CD4-positive, alpha-beta T cell (primary cell): ENCODE measurements around the gene OASL. TPM values are rescaled to one million over a fixed set of nuclear protein-coding genes. Genes with fewer than 3 reads are reported as not detected.

Experiments
- ATAC-seq: fragments of 200-7000 bp; cut with Tn5 transposase; one replicate; pipeline ENCODE4 v1.10.0; 2022; ENCODE audit warnings: mild to moderate bottlenecking; ENCODE audit not compliant: poor library complexity
- CTCF ChIA-PET: fragments of 350-600 bp; sonication (Branson Sonifier 250); formaldehyde crosslinking; loops from one replicate; lab custom pipeline; 2021; ENCODE audit warnings: antibody characterized with exemption, inconsistent platforms; lab: Charles Lee
- POLR2A ChIA-PET: fragments of 350-600 bp; sonication (Branson Sonifier 250); formaldehyde crosslinking; loops from one replicate; lab custom pipeline; 2021; ENCODE audit warnings: antibody characterized with exemption, inconsistent platforms; lab: Charles Lee
- DNase-seq, 14 experiments: peaks; one replicate each; pipeline ENCODE4 v3.0.0-alpha.2; 2013 to 2020; ENCODE audit warnings: mixed read lengths in 2 of 14
- H3K27ac ChIP-seq, 2 donors: one replicate each; pipeline versions ENCODE4 v1.5.1 to v1.7.0; 2013; ENCODE audit warnings: low read length in 2 of 2, low read depth in 1 of 2, mild to moderate bottlenecking in 1 of 2
- H3K27me3 ChIP-seq, 2 experiments: 1 replicate in 1 of 2; 2 replicates in 1 of 2; pipeline versions ENCODE4 v1.6.1 to v1.7.0; 2013; ENCODE audit warnings: low read length in 2 of 2, control low read depth in 1 of 2, mild to moderate bottlenecking in 1 of 2, moderate library complexity in 1 of 2; ENCODE audit not compliant: insufficient read depth in 2 of 2, control insufficient read depth in 1 of 2
- H3K36me3 ChIP-seq: one replicate; pipeline ENCODE4 v1.6.1; 2013; ENCODE audit warnings: low read length, control low read depth; ENCODE audit not compliant: insufficient read depth
- H3K4me1 ChIP-seq: one replicate; pipeline ENCODE4 v1.6.1; 2013; ENCODE audit warnings: low read length, control low read depth; ENCODE audit not compliant: insufficient read depth
- H3K4me3 ChIP-seq: one replicate; pipeline ENCODE4 v1.5.1; 2013; ENCODE audit warnings: mild to moderate bottlenecking, low read length, moderate library complexity
- H3K9me3 ChIP-seq, 2 experiments: 1 replicate in 1 of 2; 2 replicates in 1 of 2; pipeline versions ENCODE4 v1.6.1 to v1.7.0; 2013; ENCODE audit warnings: low read length in 2 of 2, mild to moderate bottlenecking in 2 of 2, control low read depth in 1 of 2, moderate library complexity in 1 of 2; ENCODE audit not compliant: control insufficient read depth in 1 of 2, insufficient read depth in 1 of 2
- H3K27ac Mint-ChIP-seq: one replicate; pipeline ENCODE4 v1.8.0; 2020; ENCODE audit warnings: mixed read lengths
- H3K27me3 Mint-ChIP-seq: one replicate; pipeline ENCODE4 v1.8.0; 2021; ENCODE audit warnings: mixed read lengths
- H3K36me3 Mint-ChIP-seq: one replicate; pipeline ENCODE4 v1.8.0; 2021; ENCODE audit warnings: low read depth, mixed read lengths
- H3K4me1 Mint-ChIP-seq: one replicate; pipeline ENCODE4 v1.8.0; 2021; ENCODE audit warnings: low read depth, mixed read lengths
- H3K4me3 Mint-ChIP-seq: one replicate; pipeline ENCODE4 v1.8.0; 2020; ENCODE audit warnings: mild to moderate bottlenecking, mixed read lengths
- H3K9me3 Mint-ChIP-seq: one replicate; pipeline ENCODE4 v1.8.0; 2020; ENCODE audit warnings: mixed read lengths
- CTCF ChIP-seq: fragments of 200-600 bp; IDR thresholded peaks from one replicate; pipeline ENCODE4 v1.8.0; 2022; ENCODE audit warnings: antibody characterized with exemption, mild to moderate bottlenecking
- intact Hi-C, 2 experiments: fragments of 100-400 bp; cut with DNase I in 1 of 2; cut with micrococcal nuclease in 1 of 2; formaldehyde crosslinking; loops; one replicate each; pipeline versions ENCODE4 v1.15.1 to v1.9.0; 2023 to 2025; cut with DNase I, micrococcal nuclease
- total RNA-seq, 174 experiments: library from RNA in 2 of 174; stranded (reverse) in 2 of 174; gene quantifications; one replicate each; pipeline ENCODE4 v1.2.3 and lab custom pipeline; 2021 to 2026

The OASL gene
- total RNA-seq, 2 experiments from 2014 or later: 33.0 to 34.7 TPM

DNA sequence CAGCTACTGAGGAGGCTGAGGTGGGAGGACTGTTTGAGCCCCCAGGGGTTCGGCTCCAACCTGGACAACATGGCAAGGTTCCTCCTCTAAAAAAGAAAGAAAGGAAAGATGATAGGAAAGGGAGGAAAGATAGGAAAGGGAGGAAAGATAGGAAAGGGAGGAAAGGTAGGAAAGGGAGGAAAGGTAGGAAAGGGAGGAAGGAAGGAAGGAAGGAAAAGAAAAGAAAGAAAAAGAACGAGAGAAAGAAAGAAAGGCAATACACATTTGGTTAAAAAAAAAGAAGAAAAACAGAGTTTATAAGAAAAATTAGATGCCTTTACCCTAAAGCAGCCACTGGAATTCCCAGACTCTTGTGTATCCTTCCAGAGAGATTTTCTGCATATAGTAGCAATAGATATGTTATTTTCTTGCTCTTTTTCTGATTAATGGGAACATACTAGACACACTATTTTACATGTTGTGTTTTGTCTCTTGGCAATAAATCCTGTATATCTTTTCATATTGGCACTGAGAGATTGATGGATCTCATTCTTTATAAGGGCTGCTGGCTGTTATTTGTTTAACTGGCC, 48.5 kb downstream of the OASL start:
- Histone ChIP-seq H3K36me3 (no peaks in the 10 kb centered on the region), H3K27me3 (peaks cover 0 to 3% of the 10 kb centered on the region in 2 experiments), H3K4me1 (no peaks in the 10 kb centered on the region), H3K9me3 (no peaks in the 10 kb centered on the region), H3K4me3 (no peak overlapping the region), H3K27ac (no peak overlapping the region)
- no peaks in the 10 kb centered on the region for H3K9me3 Mint-ChIP-seq
- H3K36me3 Mint-ChIP-seq: no peaks in the 10 kb centered on the region
- intact Hi-C loops: no loop called here
- no peak for DNase-seq
- ChIA-PET POLR2A (no interaction called here), CTCF (no interaction called here)
- no peak overlapping the region for H3K27ac Mint-ChIP-seq
- H3K4me1 Mint-ChIP-seq: no peaks in the 10 kb centered on the region
- peaks cover 12% of the 10 kb centered on the region for H3K27me3 Mint-ChIP-seq
- no peak overlapping the region for H3K4me3 Mint-ChIP-seq
- TF ChIP-seq CTCF: no peak
- ATAC-seq: no peak

DNA sequence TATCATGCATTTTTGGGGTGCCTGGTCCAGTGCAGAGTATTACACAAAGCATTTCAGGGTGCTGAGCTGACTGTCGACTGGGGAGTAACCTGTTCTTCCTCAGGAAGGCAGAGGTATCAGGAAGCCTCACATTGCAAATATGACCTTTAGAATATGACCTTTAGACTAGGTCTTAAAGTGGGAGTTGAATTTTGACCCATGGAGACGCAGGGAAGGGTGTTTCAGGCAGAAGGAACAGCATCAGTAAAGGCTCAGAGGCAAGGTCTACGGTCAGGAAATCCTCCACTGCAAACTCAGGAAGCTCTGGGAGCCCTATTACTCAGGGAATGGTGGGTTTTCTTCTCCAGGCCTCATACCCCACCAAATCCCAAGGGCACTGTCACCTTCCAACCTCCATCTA, 49.4 kb downstream of the OASL start:
- POLR2A ChIA-PET: no interaction called here
- Mint-ChIP-seq H3K4me3 (no peak overlapping the region), H3K9me3 (no peaks in the 10 kb centered on the region), H3K27ac (no peak overlapping the region), H3K36me3 (no peaks in the 10 kb centered on the region), H3K4me1 (no peaks in the 10 kb centered on the region), H3K27me3 (peaks cover 3% of the 10 kb centered on the region)
- H3K9me3 ChIP-seq: no peaks in the 10 kb centered on the region
- H3K27ac ChIP-seq: no peak overlapping the region
- CTCF ChIA-PET: interaction anchor here (0.9 kb wide), 1 partner anchor 18 kb away, joined by 3 read pairs; no protein-coding TSS in a partner anchor
- H3K36me3 ChIP-seq: no peaks in the 10 kb centered on the region
- intact Hi-C loops: no loop called here
- no peak for DNase-seq
- TF ChIP-seq CTCF: no peak
- peaks cover 0 to 3% of the 10 kb centered on the region in 2 experiments for H3K27me3 ChIP-seq
- H3K4me1 ChIP-seq: no peaks in the 10 kb centered on the region
- ATAC-seq: no peak
- H3K4me3 ChIP-seq: no peak overlapping the region

- no peak overlapping the region for H3K27ac Mint-ChIP-seq
- CTCF ChIA-PET: no interaction called here
- POLR2A ChIA-PET: no interaction called here
- peaks cover 0 to 3% of the 10 kb centered on the region in 2 experiments for H3K27me3 ChIP-seq
- no peaks in the 10 kb centered on the region for H3K9me3 ChIP-seq
- TF ChIP-seq CTCF: no peak
- H3K36me3 ChIP-seq: no peaks in the 10 kb centered on the region
- no peak overlapping the region for H3K4me3 Mint-ChIP-seq
- H3K4me3 ChIP-seq: no peak overlapping the region
- no peak overlapping the region for H3K27ac ChIP-seq
- no peak for DNase-seq
- H3K9me3 Mint-ChIP-seq: no peaks in the 10 kb centered on the region
- no peaks in the 10 kb centered on the region for H3K4me1 Mint-ChIP-seq
- no peaks in the 10 kb centered on the region for H3K27me3 Mint-ChIP-seq
- H3K36me3 Mint-ChIP-seq: no peaks in the 10 kb centered on the region
- ATAC-seq: no peak
- H3K4me1 ChIP-seq: no peaks in the 10 kb centered on the region
- intact Hi-C loops: no loop called here
These were observed 50.4 kb downstream of the OASL start for GRCh38 chr12:120988658-120989057.
